ENCODE data around the gene PPFIA3.

PPFIA3 gene

DNA sequence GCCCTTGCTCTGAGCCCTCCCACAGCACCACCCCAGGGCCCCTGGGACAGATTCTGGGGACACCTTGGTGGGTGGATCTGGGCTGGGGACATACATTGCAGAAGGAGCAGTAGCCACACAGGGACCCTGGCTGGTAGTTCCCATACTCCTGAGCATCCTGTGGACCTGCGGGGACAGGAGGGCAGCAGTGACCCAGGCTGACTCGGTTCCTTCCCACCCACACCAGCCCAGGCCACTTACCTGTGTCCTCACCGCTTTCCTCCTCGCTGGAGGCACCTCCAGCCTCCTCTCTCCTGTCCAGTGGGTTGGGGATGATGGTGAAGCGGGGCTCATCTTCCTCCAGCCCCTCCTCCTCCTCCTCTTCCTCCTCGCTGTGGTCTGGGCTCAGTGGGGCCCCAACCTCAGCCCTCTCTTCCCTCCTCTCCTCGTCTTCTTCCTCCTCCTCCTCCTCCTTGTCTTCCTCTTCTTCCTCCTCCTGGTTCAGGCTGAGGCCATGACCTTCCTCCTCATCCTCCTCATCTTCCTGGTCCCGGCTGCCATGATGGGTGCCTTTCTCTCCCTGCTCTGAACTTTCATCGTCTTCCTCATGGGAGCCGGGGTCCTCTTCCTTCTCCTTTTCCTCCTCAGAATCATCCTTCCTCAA, 33.9 kb downstream of the PPFIA3 start:
- no peaks in the 10 kb centered on the region for H3K9me3 ChIP-seq (replicated peaks in 1 of 11)
- no peak overlapping the region for H3K9ac ChIP-seq
- H3K4me1 ChIP-seq: peaks cover 42 to 86% (median 77%) of the 10 kb centered on the region in 10 experiments
- 0 out of 22 replicates have a peak overlapping the region, but pooled peaks of 1 of the 11 experiments have one; percentile 17 for H3K27ac ChIP-seq
- no peaks in the 10 kb centered on the region for H3K36me3 ChIP-seq
- H4K20me1 ChIP-seq: peaks cover 0 to 5% (median 0%) of the 10 kb centered on the region in 11 experiments; a peak in 2 of 22 replicates
- peak overlapping the region; percentile 46 to 99 (median 70) for H3K4me2 ChIP-seq
- peak overlapping the region in 1 of 10 experiments; percentile 1; a peak in 1 of 20 replicates for H3K4me3 ChIP-seq
- TF ChIP-seq Cebpa-rat (IDR thresholded peaks at IDR 0.05): no peak
- H3K27me3 ChIP-seq: peaks cover 0 to 10% (median 0%) of the 10 kb centered on the region in 11 experiments; a peak in 4 of 22 replicates

DNA sequence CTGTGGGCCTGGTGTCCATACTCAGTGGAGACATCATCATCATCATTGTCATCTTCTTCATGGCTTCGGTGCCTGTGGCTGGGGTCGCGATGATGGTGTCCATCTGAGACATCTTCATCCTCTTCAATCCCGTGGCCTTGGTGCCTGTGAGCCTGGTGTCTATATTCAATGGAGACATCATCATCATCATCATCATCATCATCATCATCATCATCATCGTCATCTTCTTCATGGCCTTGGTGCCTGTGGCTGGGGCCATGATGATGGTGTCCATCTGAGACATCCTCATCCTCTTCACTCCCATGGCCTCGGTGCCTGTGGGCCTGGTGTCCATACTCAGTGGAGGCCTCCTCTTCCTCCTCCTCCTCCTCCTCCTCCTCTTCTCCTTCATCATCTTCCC, 34.9 kb downstream of the PPFIA3 start:
- Histone ChIP-seq H3K4me1 (peaks cover 43 to 82% (median 73%) of the 10 kb centered on the region in 10 experiments), H3K4me3 (no peak overlapping the region), H3K27me3 (peaks cover 0 to 10% (median 0%) of the 10 kb centered on the region in 11 experiments; a peak in 4 of 22 replicates), H3K36me3 (no peaks in the 10 kb centered on the region), H4K20me1 (peaks cover 0 to 5% (median 0%) of the 10 kb centered on the region in 11 experiments; a peak in 1 of 22 replicates), H3K9me3 (replicated peaks in 1 of 11) (no peaks in the 10 kb centered on the region), H3K27ac (no peak overlapping the region), H3K9ac (no peak overlapping the region), H3K4me2 (peak overlapping the region in 8 of 11 experiments; percentile 63 to 99 (median 76); a peak in 15 of 22 replicates)
- TF ChIP-seq Cebpa-rat (IDR thresholded peaks at IDR 0.05): no peak

DNA sequence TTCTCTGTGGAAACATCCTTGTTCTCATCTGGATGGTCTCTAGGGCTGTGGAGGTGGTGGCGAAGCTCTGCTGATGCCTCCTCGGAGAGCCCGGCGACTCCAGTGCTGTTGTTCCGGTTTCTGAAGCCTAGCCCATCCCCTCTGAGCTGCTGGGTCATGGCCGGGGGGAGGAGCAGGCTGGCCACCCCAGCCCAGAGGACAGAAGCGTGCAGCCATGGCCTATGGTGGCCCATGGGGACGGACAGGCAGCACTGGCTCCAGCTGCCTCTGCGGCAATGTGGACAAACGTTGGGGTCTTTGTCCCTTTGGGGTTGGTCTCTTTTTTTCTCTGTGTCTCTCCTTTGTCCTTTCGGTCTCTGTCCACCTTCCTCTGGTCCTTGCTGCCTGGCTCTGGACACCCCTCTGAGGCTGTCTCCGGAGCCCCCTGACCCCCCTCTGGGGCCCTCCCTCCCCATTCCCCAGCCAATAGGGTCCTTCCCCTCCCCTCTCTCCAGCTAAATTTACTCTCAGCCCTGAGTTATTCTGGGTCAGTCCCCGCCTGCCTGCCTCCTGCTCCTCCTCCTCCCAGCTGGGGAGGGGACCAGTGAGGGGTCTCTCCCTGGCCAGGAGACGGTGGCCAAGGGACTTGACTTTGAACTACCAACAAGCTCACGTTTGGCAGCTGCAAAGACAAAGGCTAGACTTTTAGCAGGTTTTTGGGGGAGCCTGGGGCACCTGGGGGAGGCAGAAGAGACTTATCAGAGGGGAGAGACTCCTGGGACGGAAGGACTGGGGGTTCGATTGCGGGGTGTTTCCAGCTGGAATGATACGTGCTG, 35.9 kb downstream of the PPFIA3 start, which contains the start of gene HRC:
TSS of gene HRC (minus strand) at position 392 of the 815 bp plus-strand sequence. CDS start at position 233, 159 bp downstream.
- H3K4me2 ChIP-seq: peak within 1 kb of the TSS in 9 of 11 experiments; percentile 36 to 99 (median 75); a peak in 18 of 22 replicates
- peak within 1 kb of the TSS in 2 of 11 experiments; percentile 4 to 22; a peak in 2 of 22 replicates for H3K9ac ChIP-seq
- H3K4me3 ChIP-seq: no peak within 1 kb of the TSS
- H3K9me3 ChIP-seq (replicated peaks in 1 of 11): no peaks in the 10 kb centered on the region
- H4K20me1 ChIP-seq: peaks cover 0 to 8% (median 0%) of the 10 kb centered on the region in 11 experiments; a peak in 3 of 22 replicates
- peaks cover 50 to 77% (median 72%) of the 10 kb centered on the region in 10 experiments for H3K4me1 ChIP-seq
- no peak within 1 kb of the TSS for H3K27ac ChIP-seq
- no peak for TF ChIP-seq Cebpa-rat (IDR thresholded peaks at IDR 0.05)
- H3K36me3 ChIP-seq: no peaks in the 10 kb centered on the region
- H3K27me3 ChIP-seq: peaks cover 0 to 10% (median 0%) of the 10 kb centered on the region in 11 experiments; a peak in 4 of 22 replicates

DNA sequence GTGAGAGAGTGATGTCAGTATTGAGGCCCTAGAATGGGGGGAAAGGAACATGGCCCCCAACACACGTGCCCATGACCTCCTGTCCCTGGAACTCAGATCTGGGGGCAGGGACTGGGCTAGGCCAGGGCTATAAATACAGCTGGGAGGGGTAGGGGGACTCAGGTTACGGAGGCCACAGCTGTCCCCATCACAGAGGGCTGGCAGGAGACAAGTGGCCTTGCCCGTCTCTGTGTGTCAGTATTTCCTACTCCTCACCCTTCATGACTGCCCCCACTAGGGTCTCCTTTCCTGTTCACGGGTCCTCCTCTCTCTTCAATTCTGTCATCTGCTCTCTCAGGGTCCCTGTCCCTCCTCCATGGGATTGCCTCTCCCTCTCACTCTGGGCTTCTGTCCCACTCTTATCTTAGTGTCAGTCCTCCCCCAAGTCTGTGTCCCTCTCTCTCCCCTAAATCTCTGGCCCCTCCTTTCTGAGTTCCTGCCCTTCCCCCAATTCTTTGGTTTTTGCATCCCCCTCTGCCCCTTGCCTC, 36.5 kb downstream of the PPFIA3 start:
- Histone ChIP-seq H3K36me3 (peaks cover 0 to 5% (median 0%) of the 10 kb centered on the region in 11 experiments; a peak in 2 of 22 replicates), H3K9me3 (replicated peaks in 1 of 11) (no peaks in the 10 kb centered on the region), H3K27me3 (peaks cover 0 to 10% (median 0%) of the 10 kb centered on the region in 11 experiments; a peak in 4 of 22 replicates), H3K27ac (no peak overlapping the region), H3K4me3 (no peak overlapping the region), H3K4me1 (peaks cover 53 to 75% (median 69%) of the 10 kb centered on the region in 10 experiments), H3K9ac (peak overlapping the region in 2 of 11 experiments; percentile 4 to 22; a peak in 2 of 22 replicates), H4K20me1 (peaks cover 0 to 15% (median 0%) of the 10 kb centered on the region in 11 experiments; a peak in 5 of 22 replicates), H3K4me2 (peak overlapping the region in 9 of 11 experiments; percentile 36 to 94 (median 63); a peak in 18 of 22 replicates)
- no peak for TF ChIP-seq Cebpa-rat (IDR thresholded peaks at IDR 0.05)

DNA sequence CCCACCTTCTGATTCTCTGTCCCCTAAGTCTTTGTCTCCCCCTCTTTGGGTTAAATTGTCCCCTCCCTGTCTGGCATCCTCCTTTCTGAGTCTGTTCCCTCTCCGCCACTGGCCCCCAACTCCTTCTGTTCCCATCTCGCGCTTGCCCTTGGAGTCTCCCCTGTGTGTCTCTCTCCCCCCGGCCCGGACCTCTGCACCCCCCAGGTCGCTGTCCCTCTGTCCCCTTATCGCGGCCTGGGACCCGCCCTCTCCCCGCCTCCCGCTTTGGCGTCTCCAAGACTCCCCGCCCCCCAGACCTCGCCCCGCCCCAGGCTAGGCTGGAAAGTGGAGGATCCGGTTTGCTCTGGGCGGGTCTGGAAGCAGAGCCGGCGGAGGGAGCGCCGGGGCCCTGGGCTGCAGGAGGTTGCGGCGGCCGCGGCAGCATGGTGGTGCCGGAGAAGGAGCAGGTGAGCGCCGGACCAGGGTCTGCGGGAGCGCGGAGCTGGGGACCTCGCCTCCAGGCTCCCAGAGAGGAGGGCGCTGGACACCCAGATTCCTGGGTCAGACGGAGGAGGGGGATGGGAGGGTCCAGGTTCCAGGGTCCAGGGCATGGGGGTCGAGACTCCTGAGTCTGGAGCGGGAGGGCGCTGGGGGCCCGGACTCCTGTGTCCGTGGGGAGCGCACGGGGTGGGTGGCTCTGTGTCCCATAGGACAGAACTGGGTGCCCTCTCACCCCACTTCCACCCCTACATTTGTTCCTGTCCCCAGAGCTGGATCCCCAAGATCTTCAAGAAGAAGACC, 38.3 kb downstream of the PPFIA3 start, which contains the start of gene TRPM4:
TSS of gene TRPM4 (plus strand) at position 348 of the 780 bp plus-strand sequence. CDS start at position 423, 75 bp downstream.
- Histone ChIP-seq H3K4me3 (peak within 1 kb of the TSS; percentile 63 to 92 (median 76)), H3K4me1 (peaks cover 41 to 75% (median 69%) of the 10 kb centered on the region in 10 experiments), H3K27me3 (peaks cover 0 to 10% (median 0%) of the 10 kb centered on the region in 11 experiments; a peak in 3 of 22 replicates), H3K4me2 (peak within 1 kb of the TSS; percentile 88 to 98 (median 96)), H3K9ac (peak within 1 kb of the TSS; percentile 69 to 85 (median 81)), H4K20me1 (peaks cover 0 to 21% (median 0%) of the 10 kb centered on the region in 11 experiments; a peak in 5 of 22 replicates), H3K36me3 (peaks cover 0 to 12% (median 0%) of the 10 kb centered on the region in 11 experiments; a peak in 3 of 22 replicates), H3K27ac (peak within 1 kb of the TSS; percentile 32 to 81 (median 70); a peak in 18 of 22 replicates), H3K9me3 (replicated peaks in 1 of 11) (no peaks in the 10 kb centered on the region)
- no peak for TF ChIP-seq Cebpa-rat (IDR thresholded peaks at IDR 0.05)

DNA sequence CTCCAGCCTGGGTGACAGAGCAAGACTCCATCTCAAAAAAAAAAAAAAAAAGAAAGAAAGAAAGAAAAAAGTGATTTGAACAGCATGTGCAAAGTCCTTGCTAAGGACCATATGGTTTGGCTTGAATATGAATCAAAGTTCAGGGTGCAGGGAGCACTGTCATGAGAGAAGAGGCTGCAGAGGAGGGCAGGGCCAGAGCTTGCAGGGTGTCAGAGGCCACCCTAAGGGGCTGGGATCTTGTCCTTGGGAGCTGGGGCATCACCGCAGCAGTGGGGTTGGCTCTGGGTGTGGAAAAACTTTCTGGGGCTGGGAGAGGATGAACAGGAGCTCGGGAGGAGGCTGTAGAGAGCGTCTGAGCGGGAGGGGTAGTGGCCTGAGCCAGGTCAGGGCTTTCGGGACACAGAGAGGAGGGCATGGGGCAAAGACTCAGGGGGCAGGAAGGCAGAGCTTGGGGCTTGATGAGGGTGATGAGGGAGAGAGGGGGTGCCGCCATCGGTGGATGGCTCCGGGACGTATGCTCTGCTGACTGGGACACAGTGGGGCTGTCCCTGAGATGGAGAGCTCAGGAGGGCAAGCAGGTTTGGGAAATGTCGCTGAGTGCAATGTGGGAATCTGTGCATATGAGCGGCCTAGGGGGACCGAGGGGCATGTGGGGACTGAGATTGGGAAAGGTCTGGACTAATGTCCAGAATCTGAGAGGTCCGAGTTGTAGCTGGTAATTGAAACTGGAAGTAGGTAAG, 41.3 kb downstream of the PPFIA3 start:
- peaks cover 0 to 7% (median 0%) of the 10 kb centered on the region in 11 experiments; a peak in 3 of 22 replicates for H3K27me3 ChIP-seq
- no peaks in the 10 kb centered on the region for H3K9me3 ChIP-seq (replicated peaks in 1 of 11)
- peaks cover 0 to 32% (median 0%) of the 10 kb centered on the region in 11 experiments; a peak in 6 of 22 replicates for H4K20me1 ChIP-seq
- no peak overlapping the region for H3K27ac ChIP-seq
- peaks cover 0 to 25% (median 0%) of the 10 kb centered on the region in 11 experiments; a peak in 3 of 22 replicates for H3K36me3 ChIP-seq
- H3K4me3 ChIP-seq: no peak overlapping the region
- peaks cover 27 to 55% (median 42%) of the 10 kb centered on the region in 10 experiments for H3K4me1 ChIP-seq
- peak overlapping the region in 1 of 11 experiments; percentile 31; a peak in 1 of 22 replicates for H3K9ac ChIP-seq
- no peak for TF ChIP-seq Cebpa-rat (IDR thresholded peaks at IDR 0.05)
- peak overlapping the region in 2 of 11 experiments; percentile 18 to 29; a peak in 5 of 22 replicates for H3K4me2 ChIP-seq

DNA sequence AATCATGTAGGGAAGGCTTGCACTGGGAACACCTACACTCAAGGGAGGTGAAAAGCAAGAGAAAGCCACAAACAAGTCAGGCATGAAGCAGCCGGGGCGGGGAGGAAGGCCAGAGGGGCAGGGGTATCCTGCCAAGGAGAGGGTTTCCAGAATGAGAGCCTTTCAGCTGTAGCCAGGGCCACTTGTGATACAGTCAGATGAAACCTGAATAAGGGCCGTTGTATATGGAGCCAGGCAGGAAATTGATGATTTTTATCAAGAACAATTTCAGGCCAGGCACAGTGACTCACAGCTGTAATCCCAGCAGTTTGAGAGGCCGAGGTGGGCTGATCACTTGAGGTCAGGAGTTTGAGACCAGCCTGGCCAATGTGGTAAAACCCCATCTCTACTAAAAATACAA, 42.6 kb downstream of the PPFIA3 start:
- H4K20me1 ChIP-seq: peaks cover 0 to 32% (median 0%) of the 10 kb centered on the region in 11 experiments; a peak in 6 of 22 replicates
- no peaks in the 10 kb centered on the region for H3K9me3 ChIP-seq (replicated peaks in 1 of 11)
- no peak for TF ChIP-seq Cebpa-rat (IDR thresholded peaks at IDR 0.05)
- peak overlapping the region in 9 of 11 experiments; percentile 36 to 78 (median 61); a peak in 17 of 22 replicates for H3K4me2 ChIP-seq
- no peaks in the 10 kb centered on the region; a peak in 2 of 22 replicates for H3K27me3 ChIP-seq
- H3K27ac ChIP-seq: no peak overlapping the region
- peaks cover 0 to 30% (median 0%) of the 10 kb centered on the region in 11 experiments; a peak in 3 of 22 replicates for H3K36me3 ChIP-seq
- H3K4me3 ChIP-seq: no peak overlapping the region
- peaks cover 27 to 45% (median 35%) of the 10 kb centered on the region in 10 experiments for H3K4me1 ChIP-seq
- H3K9ac ChIP-seq: peak overlapping the region in 2 of 11 experiments; percentile 11 to 14; a peak in 1 of 22 replicates
